ENCODE results near the gene LDLRAD3. TPM values are rescaled to one million over a fixed set of nuclear protein-coding genes. Genes with fewer than 3 reads are reported as not detected.

The LDLRAD3 gene
- total and polyA plus RNA-seq, 7 donors: 5.9 to 20.7 (median 12.1) TPM

DNA sequence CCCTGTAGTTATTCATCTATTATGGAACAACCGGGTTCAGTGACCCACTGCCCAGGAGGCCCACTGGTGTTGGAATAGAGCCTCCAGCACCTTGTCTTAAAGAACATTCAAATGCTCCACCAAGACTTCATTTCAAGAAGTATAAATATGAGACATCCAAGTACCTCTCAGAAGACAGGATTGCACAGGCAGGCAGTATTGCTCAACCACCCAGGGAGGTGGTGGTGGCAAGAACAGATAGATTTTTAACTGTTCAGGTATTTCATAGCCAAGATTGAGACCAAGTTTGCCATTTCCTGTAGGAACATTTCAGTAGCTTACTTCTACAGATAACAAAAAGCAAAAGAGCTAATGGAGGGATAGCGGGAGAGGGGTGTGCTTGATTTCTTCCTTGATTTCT, 266.7 kb downstream of the LDLRAD3 start:
- no peak overlapping the region for H3K4me3 ChIP-seq
- H3K9me3 ChIP-seq: no peaks in the 10 kb centered on the region
- DNase-seq: no peak
- 95 to 97% (median 96%) methylated on average over 2 of the region's 2 CpGs for WGBS, 3 donors
- no peaks in the 10 kb centered on the region for H3K36me3 ChIP-seq (ENCODE audit: insufficient read depth in 1 of 2, low read depth in 1 of 2)
- intact Hi-C loops (cut with DNase I): no loop called here
- H3K27ac ChIP-seq: no peak overlapping the region
- H3K4me1 ChIP-seq: no peaks in the 10 kb centered on the region
- no peak for ATAC-seq
- no peak for TF ChIP-seq CTCF (IDR thresholded peaks at IDR 0.05)
- no peaks in the 10 kb centered on the region for H3K27me3 ChIP-seq (ENCODE audit: insufficient read depth in 3 of 3, low read length in 2 of 3)

- intact Hi-C loops (cut with DNase I): no loop called here
- Histone ChIP-seq H3K27me3 (ENCODE audit: insufficient read depth in 3 of 3, low read length in 2 of 3) (no peaks in the 10 kb centered on the region), H3K4me3 (no peak overlapping the region), H3K9me3 (no peaks in the 10 kb centered on the region), H3K27ac (no peak overlapping the region), H3K4me1 (no peaks in the 10 kb centered on the region), H3K36me3 (ENCODE audit: insufficient read depth in 1 of 2, low read depth in 1 of 2) (no peaks in the 10 kb centered on the region)
- ATAC-seq: no peak
- 88 to 93% (median 89%) methylated on average over 8 of the region's 8 CpGs for WGBS, 3 donors
- no peak for DNase-seq
- no peak for TF ChIP-seq CTCF (IDR thresholded peaks at IDR 0.05)
Observed at GRCh38 chr11:36211761-36212430, 268.0 kb downstream of the LDLRAD3 start.

- Histone ChIP-seq H3K36me3 (ENCODE audit: insufficient read depth in 1 of 2, low read depth in 1 of 2) (no peaks in the 10 kb centered on the region), H3K27ac (no peak overlapping the region), H3K4me3 (no peak overlapping the region), H3K9me3 (no peaks in the 10 kb centered on the region), H3K27me3 (ENCODE audit: insufficient read depth in 3 of 3, low read length in 2 of 3) (no peaks in the 10 kb centered on the region), H3K4me1 (no peaks in the 10 kb centered on the region)
- no peak for TF ChIP-seq CTCF (IDR thresholded peaks at IDR 0.05)
- 73 to 76% (median 76%) methylated on average over 7 of the region's 7 CpGs for WGBS, 3 donors
- DNase-seq: no peak
- no peak for ATAC-seq
- intact Hi-C loops (cut with DNase I): no loop called here
Observed at GRCh38 chr11:36212564-36213392, 268.9 kb downstream of the LDLRAD3 start.

GRCh38 chr11:36213393-36213840, 269.6 kb downstream of the LDLRAD3 start:
- 88 to 94% (median 89%) methylated on average over 7 of the region's 7 CpGs for WGBS, 3 donors
- no peak for ATAC-seq
- intact Hi-C loops (cut with DNase I): no loop called here

More at GRCh38 chr11:36213393-36213840, 269.6 kb downstream of the LDLRAD3 start:
- no peaks in the 10 kb centered on the region for H3K4me1 ChIP-seq
- DNase-seq: no peak
- no peaks in the 10 kb centered on the region for H3K9me3 ChIP-seq
- no peaks in the 10 kb centered on the region for H3K36me3 ChIP-seq (ENCODE audit: insufficient read depth in 1 of 2, low read depth in 1 of 2)
- TF ChIP-seq CTCF (IDR thresholded peaks at IDR 0.05): no peak
- no peak overlapping the region for H3K27ac ChIP-seq
- no peak overlapping the region for H3K4me3 ChIP-seq
- H3K27me3 ChIP-seq (ENCODE audit: insufficient read depth in 3 of 3, low read length in 2 of 3): no peaks in the 10 kb centered on the region

Data from psoas muscle (tissue), 8 donors.